ENCODE measurements around the gene SH2D3A. TPM values are rescaled to one million over a fixed set of nuclear protein-coding genes. Genes with fewer than 3 reads are reported as not detected.

SH2D3A gene
- total RNA-seq, 1 donor from 2014 or later, result 3.2 TPM

GRCh38 chr19:6723108-6723618, 44.1 kb downstream of the SH2D3A start:
- peak in 1 of 2 donors; percentile 24 for DNase-seq (ENCODE audit: low read depth in 2 of 2)

GRCh38 chr19:6721773-6722172, 45.5 kb downstream of the SH2D3A start:
- DNase-seq (ENCODE audit: low read depth in 2 of 2), result no peak

- no peak for DNase-seq (ENCODE audit: low read depth in 2 of 2)
Measured at GRCh38 chr19:6721138-6721474, 46.1 kb downstream of the SH2D3A start.

GRCh38 chr19:6720369-6721137, 46.7 kb downstream of the SH2D3A start, which contains the start of gene C3:
TSS of gene C3 (minus strand) at chr19:6720650. CDS start at chr19:6720589, 61 bp downstream.
- no peak for DNase-seq (ENCODE audit: low read depth in 2 of 2)

GRCh38 chr19:6719992-6720368, 47.3 kb downstream of the SH2D3A start:
- no peak for DNase-seq (ENCODE audit: low read depth in 2 of 2)

- no peak for DNase-seq (ENCODE audit: low read depth in 2 of 2)
Measured at GRCh38 chr19:6719540-6719861, 47.7 kb downstream of the SH2D3A start.

GRCh38 chr19:6718741-6719539, 48.3 kb downstream of the SH2D3A start:
- DNase-seq (ENCODE audit: low read depth in 2 of 2), result peak in 1 of 2 donors; percentile 29

- DNase-seq (ENCODE audit: low read depth in 2 of 2), result no peak
Measured at GRCh38 chr19:6718111-6718740, 49.0 kb downstream of the SH2D3A start.

- DNase-seq (ENCODE audit: low read depth in 2 of 2), result no peak
Measured at GRCh38 chr19:6717441-6717971, 49.7 kb downstream of the SH2D3A start.

- no peak for DNase-seq (ENCODE audit: low read depth in 2 of 2)
Measured at GRCh38 chr19:6717036-6717435, 50.2 kb downstream of the SH2D3A start.

- DNase-seq (ENCODE audit: low read depth in 2 of 2), result no peak
Measured at GRCh38 chr19:6716610-6716970, 50.6 kb downstream of the SH2D3A start.

GRCh38 chr19:6714749-6715555, 52.3 kb downstream of the SH2D3A start:
- no peak for DNase-seq (ENCODE audit: low read depth in 2 of 2)

GRCh38 chr19:6713773-6714692, 53.2 kb downstream of the SH2D3A start:
- DNase-seq (ENCODE audit: low read depth in 2 of 2), result no peak

GRCh38 chr19:6712692-6713670, 54.3 kb downstream of the SH2D3A start:
- no peak for DNase-seq (ENCODE audit: low read depth in 2 of 2)

GRCh38 chr19:6712231-6712630, 55.0 kb downstream of the SH2D3A start:
- no peak for DNase-seq (ENCODE audit: low read depth in 2 of 2)

- DNase-seq (ENCODE audit: low read depth in 2 of 2), result no peak
Measured at GRCh38 chr19:6711605-6712004, 55.6 kb downstream of the SH2D3A start.

GRCh38 chr19:6711078-6711361, 56.2 kb downstream of the SH2D3A start:
- no peak for DNase-seq (ENCODE audit: low read depth in 2 of 2)

- no peak for DNase-seq (ENCODE audit: low read depth in 2 of 2)
Measured at GRCh38 chr19:6710273-6711077, 56.8 kb downstream of the SH2D3A start.
